Muscle of arm (tissue), 12 donors: ENCODE measurements around the gene SLC51A. TPM values are rescaled to one million over a fixed set of nuclear protein-coding genes. Genes with fewer than 3 reads are reported as not detected.
"Not testable (repeated sequence)": the region's sequence is repeated elsewhere in the genome, so short reads cannot be mapped to it uniquely, and the experiment has no call there.

Source experiments
- DNase-seq: peaks from one replicate; pipeline ENCODE4 v3.0.0-alpha.2; 2013
- polyA plus RNA-seq, 12 donors: library from polyadenylated mRNA; unstranded; fragments of 120-200 nt; gene quantifications; one replicate each; pipeline ENCODE4 v1.2.1, GENCODE V29; 2013; ENCODE audit not compliant: insufficient read length in 12 of 12

Gene SLC51A
- polyA plus RNA-seq, 12 donors = 4.8 to 11.6 (median 7.3) TPM; not detected in 2

DNA sequence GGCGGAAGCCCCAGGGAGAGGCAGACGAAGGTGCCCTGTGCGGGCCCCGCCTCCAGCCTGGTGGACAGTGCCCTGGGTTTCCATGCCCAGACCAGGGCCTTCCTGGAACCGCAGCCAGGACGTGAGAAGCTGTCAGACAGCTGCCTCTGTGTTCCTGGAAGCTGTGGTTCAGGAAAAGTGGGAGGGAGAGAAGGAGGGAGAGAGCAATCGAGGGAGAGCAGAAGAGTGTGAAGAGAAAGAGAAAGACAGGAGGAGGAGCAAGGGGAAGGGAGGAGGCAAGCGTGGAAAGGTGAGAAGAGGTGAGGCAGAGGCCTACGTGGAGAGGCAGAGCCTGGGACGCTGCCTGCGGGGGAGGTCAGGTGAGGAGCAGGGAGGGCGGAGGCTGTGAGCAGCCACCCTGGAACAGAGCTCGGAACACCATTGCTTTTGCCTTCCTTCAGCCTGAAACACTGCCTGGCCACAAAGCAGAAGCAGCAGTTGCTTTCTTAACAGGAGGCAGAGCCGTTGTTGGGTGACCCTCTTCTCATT lies 23.7 kb upstream of the SLC51A start:
- DNase-seq = no peak

DNA sequence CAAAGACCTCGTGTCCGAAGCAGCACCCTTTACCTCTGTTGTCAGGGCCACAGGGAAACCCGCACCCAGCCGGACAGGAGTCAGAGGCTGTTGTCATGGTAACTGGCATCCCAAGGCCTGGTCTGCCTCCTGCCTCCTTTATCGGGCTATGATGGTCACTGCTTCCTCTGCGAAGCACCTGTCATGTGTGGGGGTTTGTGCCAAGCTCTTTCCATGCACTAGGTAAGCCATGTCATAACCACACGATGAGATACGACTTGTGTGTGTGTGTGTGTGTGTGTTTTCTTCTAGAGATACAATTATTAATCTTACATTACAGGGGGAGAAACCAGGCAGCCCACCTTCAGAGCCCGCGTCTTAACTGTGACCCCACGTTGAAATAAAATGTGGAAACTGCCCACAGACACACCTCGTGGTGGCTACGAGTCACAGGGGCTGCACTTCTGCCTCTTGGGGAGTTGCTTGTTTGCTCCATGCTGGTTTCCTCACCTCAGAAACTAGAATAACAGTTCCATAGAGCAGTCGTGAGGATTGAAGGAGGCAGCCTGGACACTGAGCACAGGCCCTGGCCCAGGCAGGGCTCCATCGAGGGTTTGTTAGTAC lies 23.1 kb upstream of the SLC51A start:
- no peak for DNase-seq

DNA sequence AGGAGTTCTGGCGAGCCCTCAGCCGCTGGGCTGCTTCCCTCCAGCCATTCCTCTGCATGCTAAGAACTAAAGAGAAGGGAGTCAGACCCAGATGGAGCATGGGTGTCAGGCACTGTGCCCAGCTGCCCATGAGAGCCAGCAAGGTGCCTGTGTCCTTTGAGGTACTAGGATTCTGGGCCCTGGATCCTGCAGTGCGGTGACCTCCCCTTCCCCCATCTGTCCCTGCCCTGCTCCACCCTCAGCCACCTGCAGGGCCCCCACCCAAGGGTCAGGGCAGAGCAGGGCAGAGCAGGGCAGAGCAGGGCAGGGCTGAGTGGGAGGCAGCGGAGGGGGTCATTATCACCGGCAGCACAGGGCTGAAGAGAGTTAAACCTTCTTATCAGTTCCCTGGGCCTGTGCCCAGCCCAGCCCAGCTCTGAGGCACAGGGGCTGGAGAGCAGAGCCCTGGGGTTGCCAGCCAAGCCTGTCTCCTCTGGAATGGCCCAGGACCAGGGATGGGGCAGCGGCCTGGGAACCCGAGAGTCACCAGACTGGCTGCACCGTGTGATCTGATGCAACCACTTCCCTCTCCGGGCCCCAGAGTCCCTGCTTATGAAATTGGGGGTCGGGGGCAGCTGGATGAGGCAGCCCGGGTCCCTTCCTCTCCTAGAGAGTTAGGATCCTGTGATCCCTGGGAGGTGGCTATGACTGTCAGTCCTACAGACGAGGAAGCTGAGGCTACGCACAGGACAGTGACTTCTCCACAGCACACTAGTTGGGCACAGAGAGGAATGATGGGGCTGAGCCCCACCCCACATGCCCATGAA lies 22.4 kb upstream of the SLC51A start:
- no peak for DNase-seq

DNA sequence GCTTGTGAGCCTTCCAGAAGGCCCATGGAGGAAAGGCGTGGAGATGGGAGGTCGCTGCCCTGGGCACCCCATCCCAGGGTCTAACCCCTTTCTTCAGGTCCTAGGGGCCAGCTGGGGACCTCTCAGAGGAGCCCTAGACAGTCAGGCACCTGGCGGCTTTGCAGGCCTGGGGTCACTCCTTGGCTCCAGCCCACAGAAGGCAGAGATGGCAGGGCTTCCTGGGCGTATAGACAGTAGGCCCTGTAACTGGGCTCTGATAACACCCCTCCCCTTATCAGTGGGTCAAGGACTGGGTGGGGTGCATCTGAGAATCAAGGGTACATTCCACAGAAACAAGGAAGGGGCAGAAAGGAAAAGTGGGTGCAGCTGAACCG lies 21.8 kb upstream of the SLC51A start:
- DNase-seq = no peak

DNA sequence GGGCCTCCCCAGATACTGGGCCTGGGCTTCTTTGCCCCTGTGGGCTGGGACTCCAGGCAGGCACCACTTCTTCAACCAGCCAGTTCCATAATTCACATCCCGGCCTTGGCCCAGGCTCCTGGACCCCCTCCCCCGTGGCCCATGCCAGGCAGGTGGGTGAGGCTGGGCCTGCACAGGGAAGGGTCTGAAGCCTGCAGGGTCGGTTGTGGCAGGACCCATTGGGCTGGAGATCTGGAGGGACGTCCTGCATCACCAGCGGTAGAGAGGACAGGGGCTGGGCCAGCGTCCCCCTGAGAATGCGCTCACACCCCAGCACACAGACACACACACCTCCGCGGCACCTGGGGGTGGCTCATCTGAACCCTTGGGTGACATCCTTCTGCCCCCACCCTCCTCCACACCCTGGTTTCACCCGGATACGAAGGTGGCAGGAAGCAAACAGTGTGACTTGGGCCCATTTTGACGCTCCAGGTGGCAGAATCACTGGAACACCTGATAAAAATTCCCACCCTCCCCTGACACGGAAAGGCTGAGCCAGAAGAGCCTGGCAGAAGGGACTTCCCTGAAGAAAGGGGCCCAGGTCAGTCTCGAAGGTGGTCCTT lies 20.6 kb upstream of the SLC51A start:
- DNase-seq = no peak

DNA sequence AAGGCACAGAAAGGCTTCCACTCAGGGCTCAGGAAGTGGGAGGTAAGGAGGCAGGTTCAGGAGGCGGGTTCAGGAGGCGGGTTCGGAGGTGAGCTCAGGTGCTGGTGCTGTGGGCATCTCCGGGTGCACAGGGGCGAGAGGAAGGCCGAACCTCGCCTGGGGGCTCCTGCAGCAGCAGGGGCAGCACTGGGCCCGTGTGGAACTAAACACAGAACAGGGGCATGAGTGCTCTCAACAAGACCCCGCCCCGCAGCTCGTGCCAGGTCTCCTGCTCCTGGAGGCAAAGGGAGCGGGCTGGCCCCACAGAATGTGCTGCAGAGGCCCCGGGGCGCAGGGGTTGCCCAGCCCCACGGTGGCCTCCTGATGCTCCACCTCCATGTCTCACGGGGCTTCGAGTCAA lies 18.8 kb upstream of the SLC51A start:
- no peak for DNase-seq

DNA sequence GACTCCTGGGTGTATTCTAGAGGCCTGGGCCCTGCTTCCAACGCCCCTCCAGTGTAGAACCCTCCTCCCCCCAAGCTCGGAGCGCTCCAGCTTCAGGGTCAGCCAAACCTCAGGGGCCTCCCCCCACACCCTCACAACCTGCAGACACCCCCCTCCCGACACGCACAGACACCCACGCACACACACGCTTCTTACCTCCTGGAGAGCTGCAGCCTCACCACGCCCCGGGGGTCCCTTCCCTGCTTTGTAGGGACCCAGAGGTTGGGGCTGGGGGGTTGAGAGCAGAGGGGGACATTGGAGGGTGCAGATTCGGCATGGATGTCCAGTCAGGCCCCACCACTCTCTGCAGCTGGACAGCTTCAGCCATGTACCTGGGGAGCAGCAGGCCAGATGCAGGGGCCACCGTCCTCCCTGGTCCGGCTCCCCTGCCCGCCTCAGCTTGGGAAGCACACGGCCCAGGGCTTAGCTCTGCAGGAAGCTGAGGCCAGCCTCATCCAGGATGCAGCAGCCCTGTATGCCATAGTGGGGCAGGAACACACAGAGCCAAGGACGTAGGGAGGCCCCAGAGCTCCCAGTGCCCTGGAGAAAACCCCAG lies 18.2 kb upstream of the SLC51A start:
- no peak for DNase-seq

DNA sequence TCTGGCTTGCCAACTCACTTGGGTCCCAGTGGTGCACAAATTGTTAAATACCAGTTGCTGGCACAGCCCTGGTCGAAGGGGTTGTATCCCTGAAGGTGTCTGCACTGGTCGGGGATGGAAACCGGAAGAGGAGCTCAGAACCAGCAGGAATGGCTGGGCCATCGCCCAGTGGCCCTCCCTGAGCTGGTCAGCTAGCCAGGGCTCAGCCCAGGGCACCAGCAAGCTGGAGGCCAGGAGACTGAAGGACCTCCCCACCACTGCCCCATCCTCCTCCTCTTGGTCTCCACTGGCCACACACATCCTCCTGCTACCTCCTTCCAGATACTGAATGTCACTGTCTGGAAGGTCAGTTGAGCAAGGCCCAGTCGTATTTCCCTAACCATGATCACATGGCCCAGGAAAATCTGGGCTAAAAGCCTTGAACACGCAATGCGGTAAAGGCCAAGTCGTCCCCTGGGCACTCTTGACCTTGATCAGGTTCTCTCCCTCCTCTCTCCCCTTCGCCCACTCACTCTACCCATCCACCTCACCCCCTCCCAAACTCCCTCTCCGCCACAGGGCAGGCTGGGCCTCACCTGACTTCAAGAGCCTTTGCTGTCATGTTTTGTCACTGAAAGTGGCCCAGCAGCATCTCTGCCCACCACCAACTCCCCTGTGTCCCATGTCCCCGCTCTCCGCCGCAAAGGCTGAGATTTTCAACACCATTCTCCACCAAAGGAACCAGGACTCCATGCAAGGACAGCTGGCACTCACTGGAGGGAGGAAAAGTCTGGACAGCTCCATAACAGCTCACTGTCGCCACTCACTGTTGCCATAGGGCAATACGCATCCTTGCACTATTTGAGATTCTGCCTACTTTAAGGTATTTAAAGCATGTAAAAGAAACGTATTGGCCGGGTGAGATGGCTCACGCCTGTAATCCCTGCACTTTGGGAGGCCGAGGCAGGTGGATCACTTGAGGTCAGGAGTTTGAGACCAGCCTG lies 17.3 kb upstream of the SLC51A start:
- DNase-seq = no peak

DNA sequence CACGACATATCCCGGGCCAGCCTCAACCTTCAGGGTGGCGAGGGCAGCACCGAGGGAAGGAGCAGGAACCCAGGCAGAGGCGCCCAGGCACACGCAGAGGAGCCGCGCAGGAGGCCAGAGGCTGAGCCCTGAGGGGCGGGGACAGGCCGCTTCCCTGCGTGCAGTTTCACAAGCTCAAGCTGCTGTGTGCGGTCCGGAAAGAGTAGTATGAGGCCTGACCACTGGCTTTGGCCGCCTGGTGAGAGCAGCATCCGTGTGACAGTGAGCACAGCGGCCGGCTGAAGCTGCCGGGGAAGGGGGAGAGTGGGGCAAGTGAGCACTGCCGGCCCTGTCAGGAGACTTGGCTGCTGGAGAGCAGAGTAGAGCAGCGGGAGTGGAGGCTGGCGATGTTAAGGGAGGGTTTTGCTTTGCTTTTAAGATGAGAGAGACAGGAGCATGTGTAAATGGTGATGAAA lies 13.8 kb upstream of the SLC51A start:
- no peak for DNase-seq

DNA sequence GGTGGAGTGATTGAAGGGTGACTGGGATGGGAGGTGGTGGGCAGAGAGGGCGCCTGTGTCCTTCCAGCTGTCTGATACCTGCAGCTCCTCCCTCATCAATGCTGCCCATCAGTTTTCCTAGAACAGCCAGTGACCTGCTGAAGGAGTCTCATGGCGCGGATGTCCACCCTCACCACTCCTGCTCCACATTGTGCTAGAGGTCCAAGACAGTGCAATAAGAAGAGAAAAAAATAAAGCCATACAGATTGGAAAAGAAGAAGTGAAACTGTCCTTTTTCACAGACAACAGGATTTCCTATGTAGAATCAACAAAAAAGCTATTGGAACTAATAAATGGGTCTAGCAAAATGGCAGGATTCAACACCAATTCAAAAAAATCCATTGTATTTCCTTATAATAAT lies 12.5 kb upstream of the SLC51A start:
- DNase-seq = no peak

DNA sequence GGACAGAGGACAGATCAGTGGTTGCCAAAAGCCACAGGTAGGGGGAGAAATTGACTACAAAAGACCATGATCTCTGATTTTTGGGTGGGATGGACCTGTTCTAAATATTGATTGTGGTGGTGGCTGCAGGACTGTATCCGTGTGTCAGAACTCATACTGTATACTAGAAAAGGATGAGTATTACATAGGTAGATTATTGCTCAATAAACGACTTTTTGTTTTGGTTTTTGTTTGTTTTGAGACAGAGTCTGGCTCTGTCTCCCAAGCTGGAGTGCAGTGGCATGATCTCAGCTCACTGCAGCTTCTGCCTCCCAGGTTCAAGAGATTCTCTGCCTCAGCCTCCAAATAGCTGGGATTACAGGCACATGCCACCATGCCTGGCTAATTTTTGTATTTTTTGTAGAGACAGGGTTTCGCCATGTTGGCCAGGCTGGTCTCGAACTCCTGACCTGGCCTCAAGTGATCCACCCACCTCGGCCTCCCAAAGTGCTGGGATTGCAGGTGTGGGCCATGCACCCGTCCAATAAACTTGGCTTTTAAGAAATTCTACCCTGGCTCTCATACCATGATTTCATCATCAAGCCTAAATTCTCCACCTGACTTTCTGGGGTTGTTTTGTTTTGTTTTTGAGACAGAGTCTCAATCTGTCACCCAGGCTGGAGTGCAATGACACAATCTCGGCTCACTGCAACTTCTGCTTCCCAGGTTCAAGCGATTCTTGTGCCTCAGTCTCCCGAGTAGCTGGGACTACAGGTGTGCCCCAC lies 10.7 kb upstream of the SLC51A start:
- DNase-seq = not testable (repeated sequence)

DNA sequence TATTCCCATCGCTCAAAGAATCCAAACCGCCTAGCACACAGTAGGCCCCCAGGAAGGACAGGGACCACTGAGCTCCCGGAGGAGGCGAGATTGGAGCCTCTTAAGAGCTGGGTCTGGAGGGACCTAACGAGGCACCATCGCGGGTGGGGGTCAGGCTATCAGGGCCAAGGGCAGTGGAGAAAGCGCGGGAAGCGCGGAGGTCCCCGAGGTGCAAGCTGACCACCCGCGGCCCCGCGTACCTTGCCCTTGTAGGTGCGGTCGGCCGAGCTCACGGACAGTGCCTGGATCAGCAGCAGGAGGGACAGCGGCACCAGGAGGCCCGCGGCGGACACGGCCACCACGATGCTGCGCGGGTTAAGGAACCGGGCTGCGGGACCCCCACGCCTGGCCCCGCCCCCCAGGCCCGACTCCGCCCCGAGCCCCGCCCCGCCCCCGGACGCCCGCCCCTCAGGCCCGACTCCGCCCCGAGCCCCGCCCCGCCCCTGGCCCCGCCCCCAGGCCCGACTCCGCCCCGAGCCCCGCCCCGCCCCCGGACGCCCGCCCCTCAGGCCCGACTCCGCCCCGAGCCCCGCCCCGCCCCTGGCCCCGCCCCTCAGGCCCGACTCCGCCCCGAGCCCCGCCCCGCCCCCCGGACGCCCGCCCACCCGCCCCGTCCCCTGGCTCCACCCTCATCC lies 9.0 kb upstream of the SLC51A start:
- DNase-seq = no peak

DNA sequence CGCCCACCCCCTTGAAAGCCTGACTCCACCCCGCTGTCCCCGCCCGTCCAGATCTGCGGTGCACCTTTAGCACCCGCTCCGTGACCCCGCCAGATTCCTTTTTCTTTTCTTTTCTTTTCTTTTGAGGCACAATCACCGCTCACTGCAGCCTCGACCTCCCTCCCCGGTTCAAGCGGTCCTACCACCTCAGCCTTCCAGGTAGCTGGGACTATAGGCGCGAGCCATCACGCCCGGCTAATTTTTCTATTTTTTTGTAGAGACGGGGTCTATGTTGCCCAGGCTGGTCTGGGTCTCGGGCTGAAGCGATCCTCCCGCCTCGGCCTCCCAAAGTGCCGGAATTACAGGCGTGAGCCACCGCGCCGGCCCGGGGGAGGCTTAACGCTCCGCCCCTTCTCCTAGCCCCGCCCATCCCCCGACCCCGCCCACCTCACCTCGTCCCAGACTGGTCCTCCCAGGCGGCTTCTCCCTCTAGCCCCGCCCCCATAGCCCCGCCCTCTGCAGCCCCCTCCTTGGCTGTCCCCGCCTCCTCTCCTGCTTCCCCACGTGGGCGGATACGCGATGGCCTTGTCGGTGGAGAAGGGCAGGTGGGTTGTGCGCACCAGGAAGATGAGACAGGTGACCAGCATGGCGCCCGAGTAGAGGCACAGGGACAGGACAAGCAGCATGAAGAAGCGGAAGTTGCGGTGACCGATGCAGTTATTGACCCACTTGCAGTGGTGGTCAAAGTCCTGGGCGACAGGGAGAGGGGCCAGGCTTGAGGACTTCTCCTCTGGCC lies 8.3 kb upstream of the SLC51A start:
- DNase-seq = no peak

DNA sequence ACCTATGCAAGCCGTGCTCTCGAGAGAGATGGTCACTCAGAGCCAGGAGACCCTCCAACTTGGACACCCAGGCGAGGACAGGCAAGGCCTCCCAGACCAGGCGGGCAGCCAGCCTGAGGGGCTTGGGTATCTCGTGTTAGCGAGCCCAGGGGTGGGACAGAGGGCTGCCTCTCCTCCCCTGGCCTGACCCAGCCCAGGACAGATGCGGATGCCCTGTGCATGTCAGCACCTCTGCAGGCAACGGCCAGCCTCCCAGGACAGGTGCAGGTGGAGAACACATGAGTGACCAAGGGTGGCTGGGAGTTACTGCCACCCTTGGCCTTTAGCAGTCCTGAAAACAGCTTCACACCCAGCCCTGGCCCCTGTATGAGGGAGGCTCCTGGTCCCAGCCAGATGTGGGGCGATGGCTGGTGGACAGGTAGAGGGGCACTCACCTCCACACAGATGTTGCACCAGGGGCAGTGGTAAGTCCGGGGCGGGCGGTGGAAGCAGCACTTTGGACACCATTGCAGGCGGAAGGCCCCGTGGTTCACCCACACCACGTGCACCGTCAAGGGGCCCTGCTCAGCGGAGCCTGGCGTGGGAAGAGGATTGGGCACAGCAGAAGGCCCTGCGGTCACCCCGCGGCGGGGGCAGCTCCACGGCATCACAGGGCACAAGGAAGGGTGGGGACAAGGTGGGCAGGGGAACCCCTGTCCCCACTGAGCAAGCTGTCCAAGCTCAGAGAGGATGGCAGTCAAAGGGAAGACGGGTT lies 7.2 kb upstream of the SLC51A start:
- no peak for DNase-seq

DNA sequence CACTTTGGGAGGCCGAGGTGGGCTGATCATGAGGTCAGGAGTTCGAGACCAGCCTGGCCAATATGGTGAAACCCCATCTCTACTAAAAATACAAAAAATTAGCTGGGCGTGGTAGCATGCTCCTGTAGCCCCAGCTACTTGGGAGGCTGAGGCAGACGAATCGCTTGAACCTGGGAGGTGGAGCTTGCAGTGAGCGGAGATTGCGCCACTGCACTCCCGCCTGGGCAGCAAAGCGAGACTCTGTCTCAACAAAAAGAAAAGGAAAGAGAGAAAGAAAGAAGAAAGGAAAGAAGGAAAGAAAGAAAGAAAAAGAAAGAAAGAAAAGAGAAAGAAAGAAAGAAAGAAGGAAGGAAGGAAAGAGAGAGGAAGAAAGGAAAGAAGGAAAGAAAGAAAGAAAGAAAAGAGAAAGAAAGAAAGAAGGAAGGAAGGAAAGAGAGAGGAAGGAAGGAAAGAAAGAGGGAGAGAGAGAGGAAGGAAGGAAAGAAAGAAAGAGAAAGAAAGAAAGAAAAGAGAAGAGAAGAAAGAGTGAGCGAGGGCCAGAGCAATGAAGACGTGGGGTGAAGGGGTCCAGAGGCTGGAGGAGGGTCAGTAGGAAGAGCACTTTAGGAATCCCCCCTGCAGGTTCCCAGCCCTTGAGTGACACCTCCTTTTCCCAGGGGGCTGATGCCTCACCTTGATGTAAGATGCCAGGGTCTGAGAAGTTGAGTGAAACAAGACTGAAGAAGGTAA lies 6.2 kb upstream of the SLC51A start:
- DNase-seq = not testable (repeated sequence)

DNA sequence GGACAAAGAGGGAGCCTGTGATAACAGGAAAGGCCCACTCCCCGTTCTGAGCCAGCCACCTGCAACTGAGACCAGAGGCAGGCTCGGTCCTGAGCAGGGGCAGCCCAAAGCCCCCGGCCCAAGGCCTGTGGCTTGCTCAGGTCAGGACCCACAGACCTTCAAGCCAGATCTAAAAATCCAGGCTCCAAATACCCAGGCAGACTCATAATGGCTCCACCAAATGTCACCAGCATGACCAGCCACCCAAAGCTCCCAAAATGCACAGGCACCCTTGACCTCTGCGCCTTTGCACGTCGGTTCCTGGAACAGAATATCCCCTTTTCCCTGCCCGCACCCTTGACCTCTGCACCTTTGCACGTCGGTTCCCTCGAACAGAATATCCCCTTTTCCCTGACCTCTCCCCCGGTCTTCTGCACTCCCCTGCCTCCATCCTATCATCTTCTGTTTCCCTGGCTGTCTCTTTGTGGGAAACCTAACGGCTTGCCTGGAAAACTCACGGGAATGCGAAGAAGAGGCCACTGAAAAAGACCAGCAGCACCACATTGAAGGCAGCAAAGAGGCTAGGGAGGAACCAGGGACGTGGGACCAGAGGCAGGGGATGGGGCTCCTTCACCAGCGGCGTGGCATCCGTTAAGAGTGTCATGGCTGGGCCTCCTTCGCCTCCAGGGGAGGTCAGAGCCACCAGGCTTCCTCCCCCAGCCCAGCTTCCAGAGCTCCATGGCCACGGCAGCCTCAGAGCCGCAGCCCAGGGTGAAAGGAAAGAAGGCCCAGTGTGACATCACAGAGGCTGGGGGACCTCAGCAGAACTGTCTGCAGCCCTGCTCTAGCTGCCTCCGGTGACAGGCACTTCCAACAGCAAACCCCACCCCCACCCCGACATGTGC lies 5.4 kb upstream of the SLC51A start, which contains the start of gene ZDHHC19:
Gene ZDHHC19, minus strand, starts transcription at position 728 of the 884 bp plus-strand sequence. Its CDS starts 85 bp downstream, at position 643.
- DNase-seq = no peak
